ENCODE data around the gene ELP6.

Gene ELP6

GRCh38 chr3:47455806-47456452 is 57.6 kb downstream of the ELP6 start:
- no peak for DNase-seq

GRCh38 chr3:47452453-47453215 is 60.9 kb downstream of the ELP6 start:
- no peak for DNase-seq

All from DMS53 (cell line).